Kidney (tissue), 14 donors: ENCODE data around the gene MIS12. TPM values are rescaled to one million over a fixed set of nuclear protein-coding genes. Genes with fewer than 3 reads are reported as not detected.

ENCODE experiments used
- DNase-seq, 5 donors: peaks; one replicate each; pipeline ENCODE4 v3.0.0-alpha.2; 2013 to 2020
- FAIRE-seq: peaks from 2 replicates; lab custom pipeline; 2012; peaks lifted over from hg19 to GRCh38; lab: Jason Lieb, UNC
- H3K27ac ChIP-seq, 2 donors: one replicate each; pipeline ENCODE4 v1.7.0; 2013; ENCODE audit warnings: low read depth in 2 of 2, low read length in 2 of 2, inconsistent platforms in 1 of 2
- H3K27me3 ChIP-seq: one replicate; pipeline ENCODE4 v1.7.1; 2013; ENCODE audit warnings: low read length, inconsistent platforms; ENCODE audit not compliant: control insufficient read depth, insufficient read depth
- H3K36me3 ChIP-seq, 3 donors: one replicate each; pipeline versions ENCODE4 v1.7.0 to v1.7.1; 2013; ENCODE audit warnings: low read length in 3 of 3, control low read depth in 1 of 3, inconsistent platforms in 1 of 3; ENCODE audit not compliant: insufficient read depth in 3 of 3, control insufficient read depth in 2 of 3
- H3K4me1 ChIP-seq, 3 donors: one replicate each; pipeline versions ENCODE4 v1.7.0 to v1.7.1; 2013; ENCODE audit warnings: low read length in 3 of 3, inconsistent platforms in 1 of 3, low read depth in 1 of 3; ENCODE audit not compliant: control insufficient read depth in 2 of 3, insufficient read depth in 2 of 3
- H3K4me3 ChIP-seq, 3 donors: one replicate each; pipeline versions ENCODE4 v1.7.0 to v1.8.1; 2013; ENCODE audit warnings: low read length in 3 of 3, control low read depth in 1 of 3, inconsistent platforms in 1 of 3
- H3K9ac ChIP-seq, 3 donors: one replicate each; pipeline versions ENCODE4 v1.7.0 to v1.7.1; 2013; ENCODE audit warnings: low read length in 3 of 3, control low read depth in 1 of 3, inconsistent platforms in 1 of 3
- H3K9me3 ChIP-seq, 3 donors: one replicate each; pipeline versions ENCODE4 v1.7.0 to v1.7.1; 2013; ENCODE audit warnings: low read length in 3 of 3, control low read depth in 1 of 3, inconsistent platforms in 1 of 3; ENCODE audit not compliant: control insufficient read depth in 2 of 3, insufficient read depth in 1 of 3
- CTCF ChIP-seq: IDR thresholded peaks from 3 replicates; pipeline ENCODE4 v1.5.1; 2012; ENCODE audit warnings: mild to moderate bottlenecking, moderate library complexity, borderline replicate concordance; ENCODE audit not compliant: insufficient read depth; ENCODE audit errors: extremely low read depth
- intact Hi-C: fragments of 100-400 bp; cut with DNase I; formaldehyde crosslinking; loops from one replicate; pipeline ENCODE4 v1.11.1; 2022
- polyA plus RNA-seq: library from polyadenylated mRNA; stranded (reverse); fragments of 350-450 nt; fragmentation: Illumina TruSeq; extraction: RNeasy Lipid Tissue Mini Kit (QIAGEN cat#74804); gene quantifications from one replicate; pipeline ENCODE4 v1.2.3, GENCODE V29; 2014; ENCODE audit warnings: low read depth, low replicate concordance; ENCODE audit not compliant: insufficient read depth
- total RNA-seq: library from RNA; stranded (reverse); fragmentation: NEBNext Ultra II Directional; extraction: Animal tissue kit (Norgen Biotek cat#: 25700); gene quantifications from one replicate; pipeline ENCODE4 v1.2.1, GENCODE V29; 2021
- donor health status: control.
- donor health status: control.
- donor health status: control.
- donor health status: control.
- donor health status: control.
- donor health status: DM: yes; HTN: yes; CAD: no.
- donor health status: Normal renal cell carcinoma (clear cell type).

MIS12 gene
- total and polyA plus RNA-seq, 2 donors from 2014 or later: 9.6 to 17.4 TPM

DNA sequence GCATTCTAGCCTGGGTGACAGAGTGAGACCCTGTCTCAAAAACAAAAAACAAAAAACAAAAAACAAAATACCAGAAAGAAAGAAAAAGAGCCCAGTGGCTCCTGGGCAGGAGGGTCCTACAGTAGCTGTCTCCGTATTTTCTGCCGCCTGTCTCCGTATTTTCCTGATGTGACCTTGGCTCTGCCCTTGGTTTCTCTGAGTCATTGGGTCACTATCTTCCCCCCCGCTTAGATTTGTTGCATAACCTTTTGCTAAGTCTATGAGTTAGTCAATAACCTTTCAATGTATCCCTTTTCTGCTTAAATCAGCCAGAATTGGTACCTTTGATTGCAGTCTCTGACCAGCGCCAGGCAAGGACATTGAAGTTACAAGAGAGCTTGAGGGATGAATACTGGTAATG is 36.9 kb downstream of the MIS12 start:
- Histone ChIP-seq H3K9ac (no peak overlapping the region), H3K9me3 (no peaks in the 10 kb centered on the region), H3K4me1 (peaks cover 0 to 3% (median 0%) of the 10 kb centered on the region in 3 donors), H3K4me3 (no peak overlapping the region), H3K27ac (no peak overlapping the region), H3K27me3 (no peaks in the 10 kb centered on the region), H3K36me3 (no peaks in the 10 kb centered on the region)
- DNase-seq (no peak), FAIRE-seq (no peak)
- intact Hi-C loops: no loop called here
- no peak for TF ChIP-seq CTCF

- H3K36me3 ChIP-seq: no peaks in the 10 kb centered on the region
- H3K27ac ChIP-seq: peak overlapping the region in 1 of 2 donors; percentile 65
- FAIRE-seq: no peak
These were observed 40.6 kb downstream of the MIS12 start for GRCh38 chr17:5526821-5527598.

DNA sequence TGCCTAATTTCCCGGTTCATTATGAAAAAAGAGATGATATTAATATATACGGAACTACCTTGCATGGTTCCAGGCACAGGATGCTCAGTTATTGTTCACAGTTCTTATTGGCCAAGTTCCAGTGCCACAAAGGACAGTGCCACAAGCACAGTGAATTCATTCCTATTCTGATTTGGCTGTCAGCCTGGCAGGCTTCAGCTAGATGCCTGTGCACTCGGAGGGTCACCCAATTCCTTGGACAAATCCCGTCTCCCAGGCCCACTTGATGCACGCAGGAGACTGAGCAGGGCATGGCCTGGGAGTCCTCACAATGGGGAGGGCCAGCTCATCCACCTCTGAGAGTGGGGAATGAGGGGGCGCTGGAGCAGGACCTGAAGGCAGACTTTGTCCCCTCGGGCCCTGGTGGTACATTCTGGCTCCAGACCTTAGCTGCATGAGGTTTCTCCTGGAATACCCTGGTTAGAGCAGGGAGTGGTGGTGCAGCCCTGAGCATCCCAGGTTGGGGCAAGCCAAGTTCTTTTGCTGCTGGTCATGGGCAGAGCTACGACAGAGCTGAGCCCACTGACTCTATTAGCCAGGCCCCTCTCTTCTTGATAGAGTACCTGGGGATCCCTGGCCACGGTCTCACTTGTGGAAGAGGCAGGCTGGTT is 41.4 kb downstream of the MIS12 start:
- TF ChIP-seq CTCF: no peak
- intact Hi-C loops: no loop called here
- FAIRE-seq (no peak), DNase-seq (peak in 4 of 5 donors; percentile 52 to 73 (median 64))
- H3K9me3 ChIP-seq: no peaks in the 10 kb centered on the region
- no peaks in the 10 kb centered on the region for H3K36me3 ChIP-seq
- no peak overlapping the region for H3K27ac ChIP-seq
- peaks cover 0 to 3% (median 0%) of the 10 kb centered on the region in 3 donors for H3K4me1 ChIP-seq
- no peak overlapping the region for H3K4me3 ChIP-seq
- H3K9ac ChIP-seq: no peak overlapping the region
- H3K27me3 ChIP-seq: no peaks in the 10 kb centered on the region

More at GRCh38 chr17:5526821-5527598, 40.6 kb downstream of the MIS12 start:
- no peak overlapping the region for H3K4me3 ChIP-seq
- no peak for TF ChIP-seq CTCF
- DNase-seq: peak; percentile 86 to 97 (median 95)
- H3K9ac ChIP-seq: no peak overlapping the region
- peaks cover 0 to 3% (median 0%) of the 10 kb centered on the region in 3 donors for H3K4me1 ChIP-seq
- no peaks in the 10 kb centered on the region for H3K9me3 ChIP-seq
- intact Hi-C loops: no loop called here
- H3K27me3 ChIP-seq: no peaks in the 10 kb centered on the region
